ENCODE data around the gene GH1.

Gene GH1

GRCh38 chr17:63945784-63946439, 27.3 kb upstream of the GH1 start:
- DNase-seq: no peak

GRCh38 chr17:63944736-63945499, 26.3 kb upstream of the GH1 start:
- DNase-seq: no peak

GRCh38 chr17:63943745-63944144, 25.1 kb upstream of the GH1 start:
- no peak for DNase-seq

- no peak for DNase-seq
These were observed 23.8 kb upstream of the GH1 start for GRCh38 chr17:63942309-63942985.

GRCh38 chr17:63941751-63942150, 23.1 kb upstream of the GH1 start:
- no peak for DNase-seq

GRCh38 chr17:63941162-63941561, 22.5 kb upstream of the GH1 start:
- no peak for DNase-seq

GRCh38 chr17:63940584-63940983, 21.9 kb upstream of the GH1 start:
- DNase-seq: no peak

- DNase-seq: no peak
These were observed 21.2 kb upstream of the GH1 start for GRCh38 chr17:63939884-63940283.

- DNase-seq: no peak
These were observed 20.8 kb upstream of the GH1 start for GRCh38 chr17:63939401-63939800.

GRCh38 chr17:63937920-63938319, 19.3 kb upstream of the GH1 start:
- no peak for DNase-seq

- DNase-seq: no peak
These were observed 18.7 kb upstream of the GH1 start for GRCh38 chr17:63937319-63937718.

- DNase-seq: no peak
These were observed 15.8 kb upstream of the GH1 start for GRCh38 chr17:63934183-63935112.

GRCh38 chr17:63933598-63933997, 15.0 kb upstream of the GH1 start:
- no peak for DNase-seq

- no peak for DNase-seq
These were observed 14.1 kb upstream of the GH1 start for GRCh38 chr17:63932721-63933120.

GRCh38 chr17:63931981-63932561, 13.4 kb upstream of the GH1 start, which contains the start of gene CD79B:
Gene CD79B (minus strand): TSS chr17:63932331. CDS start chr17:63932261, 70 bp downstream.
- DNase-seq: no peak

GRCh38 chr17:63930951-63931575, 12.4 kb upstream of the GH1 start:
- peak in 4 of 56 donors; percentile 1 to 26 (median 8) for DNase-seq

GRCh38 chr17:63929860-63930766, 11.5 kb upstream of the GH1 start:
- DNase-seq: no peak

GRCh38 chr17:63928966-63929695, 10.5 kb upstream of the GH1 start:
- DNase-seq: no peak

Measured in amygdala (tissue), 56 donors.